ENCODE data around the gene OTULIN. TPM values are rescaled to one million over a fixed set of nuclear protein-coding genes. Genes with fewer than 3 reads are reported as not detected.

Gene OTULIN
- total RNA-seq, 2 experiments from 2014 or later: 28.7 to 45.6 TPM

DNA sequence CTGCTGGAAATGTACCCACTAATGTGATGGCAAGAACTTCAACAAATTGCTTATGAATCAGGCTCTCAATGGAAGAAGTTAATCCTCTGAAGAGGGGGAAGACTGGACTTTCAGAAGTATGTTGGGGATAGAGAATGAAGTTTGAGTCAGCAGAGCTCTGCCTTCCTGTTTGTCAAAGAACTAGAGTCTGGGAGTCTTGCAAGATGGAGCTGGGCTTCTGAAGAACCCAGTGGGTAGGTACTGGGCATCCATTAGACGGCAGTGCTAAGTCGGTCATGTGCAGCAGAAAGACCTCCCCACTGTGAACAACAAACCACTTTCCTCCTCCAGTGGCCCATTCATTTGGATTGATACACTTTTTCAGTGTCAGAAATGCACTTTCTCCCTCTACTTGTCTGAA, 34.6 kb downstream of the OTULIN start:
- Histone ChIP-seq H3K9me2 (ENCODE audit: insufficient read depth, low read length) (no peaks in the 10 kb centered on the region), H3K9me3 (ENCODE audit: low read length) (no peaks in the 10 kb centered on the region), H3K79me2 (ENCODE audit: insufficient read depth, low read depth, low read length) (no peaks in the 10 kb centered on the region), H3K4me2 (ENCODE audit: low read length) (no peak overlapping the region), H3K4me1 (ENCODE audit: insufficient read depth, low read length, poor library complexity, severe bottlenecking) (no peaks in the 10 kb centered on the region), H4K20me1 (ENCODE audit: insufficient read depth, low read length) (no peaks in the 10 kb centered on the region), H2AFZ (ENCODE audit: low read length) (no peak overlapping the region), H3K36me3 (ENCODE audit: insufficient read depth, low read length) (peaks cover 92% of the 10 kb centered on the region), H3K4me3 (ENCODE audit: low read depth, low read length, poor library complexity, severe bottlenecking) (no peak overlapping the region), H3K27ac (ENCODE audit: low read depth, low read length, poor library complexity, severe bottlenecking) (no peak overlapping the region)
- DNase-seq (ENCODE audit: low spot score): no peak
- TF ChIP-seq, protein P1, sequence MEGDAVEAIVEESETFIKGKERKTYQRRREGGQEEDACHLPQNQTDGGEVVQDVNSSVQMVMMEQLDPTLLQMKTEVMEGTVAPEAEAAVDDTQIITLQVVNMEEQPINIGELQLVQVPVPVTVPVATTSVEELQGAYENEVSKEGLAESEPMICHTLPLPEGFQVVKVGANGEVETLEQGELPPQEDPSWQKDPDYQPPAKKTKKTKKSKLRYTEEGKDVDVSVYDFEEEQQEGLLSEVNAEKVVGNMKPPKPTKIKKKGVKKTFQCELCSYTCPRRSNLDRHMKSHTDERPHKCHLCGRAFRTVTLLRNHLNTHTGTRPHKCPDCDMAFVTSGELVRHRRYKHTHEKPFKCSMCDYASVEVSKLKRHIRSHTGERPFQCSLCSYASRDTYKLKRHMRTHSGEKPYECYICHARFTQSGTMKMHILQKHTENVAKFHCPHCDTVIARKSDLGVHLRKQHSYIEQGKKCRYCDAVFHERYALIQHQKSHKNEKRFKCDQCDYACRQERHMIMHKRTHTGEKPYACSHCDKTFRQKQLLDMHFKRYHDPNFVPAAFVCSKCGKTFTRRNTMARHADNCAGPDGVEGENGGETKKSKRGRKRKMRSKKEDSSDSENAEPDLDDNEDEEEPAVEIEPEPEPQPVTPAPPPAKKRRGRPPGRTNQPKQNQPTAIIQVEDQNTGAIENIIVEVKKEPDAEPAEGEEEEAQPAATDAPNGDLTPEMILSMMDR (conservative IDR thresholded peaks at IDR 0.05; ENCODE audit: low read length): no peak
- no peak for TF ChIP-seq EZH2phosphoT487 (IDR thresholded peaks at IDR 0.05; ENCODE audit: borderline replicate concordance, low read depth, low read length)
- POLR2A ChIA-PET: no interaction called here
- no TSS peak for BruUV-seq (replicated peaks)
- CTCF ChIA-PET (ENCODE audit: unreplicated experiment): no interaction called here
- intact Hi-C loops (cut with micrococcal nuclease; ENCODE audit: unreplicated experiment): no loop called here

DNA sequence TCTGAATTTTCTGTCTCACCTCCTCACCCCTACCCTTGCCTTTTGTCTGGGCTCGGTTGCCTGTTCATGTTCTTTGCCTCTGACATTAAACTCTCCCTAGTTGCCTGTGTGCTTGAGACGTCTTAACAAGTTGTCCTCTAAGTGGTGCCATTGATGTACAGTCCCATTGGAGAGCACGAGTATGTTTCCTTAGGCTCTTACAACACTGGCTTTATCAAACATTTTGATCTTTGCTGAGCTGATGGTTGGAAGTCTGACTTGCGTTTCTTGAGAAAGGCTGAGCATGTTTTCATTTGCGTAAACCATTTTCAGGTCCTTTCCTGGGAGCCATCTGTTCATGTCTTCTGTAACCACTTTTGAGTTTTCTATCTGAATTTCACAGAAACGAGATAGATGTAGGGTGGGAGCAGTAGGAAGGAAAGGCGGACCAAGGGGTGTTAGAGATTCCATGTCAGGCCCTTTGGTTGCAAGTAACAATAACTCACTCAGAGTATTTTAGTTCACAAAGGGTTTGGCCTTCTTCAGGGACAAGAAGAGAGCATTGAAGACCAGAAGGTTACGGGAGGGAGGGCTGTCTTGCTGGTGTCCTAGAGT, 35.4 kb downstream of the OTULIN start:
- no peaks in the 10 kb centered on the region for H3K9me2 ChIP-seq (ENCODE audit: insufficient read depth, low read length)
- BruUV-seq (replicated peaks): no TSS peak
- TF ChIP-seq EZH2phosphoT487 (IDR thresholded peaks at IDR 0.05; ENCODE audit: borderline replicate concordance, low read depth, low read length): no peak
- TF ChIP-seq, protein P1 (conservative IDR thresholded peaks at IDR 0.05; ENCODE audit: low read length): no peak
- H3K27ac ChIP-seq (ENCODE audit: low read depth, low read length, poor library complexity, severe bottlenecking): no peak overlapping the region
- no peak overlapping the region for H3K4me3 ChIP-seq (ENCODE audit: low read depth, low read length, poor library complexity, severe bottlenecking)
- ChIA-PET CTCF (ENCODE audit: unreplicated experiment) (no interaction called here), POLR2A (no interaction called here)
- no peak for DNase-seq (ENCODE audit: low spot score)
- H4K20me1 ChIP-seq (ENCODE audit: insufficient read depth, low read length): no peaks in the 10 kb centered on the region
- H3K36me3 ChIP-seq (ENCODE audit: insufficient read depth, low read length): peaks cover 90% of the 10 kb centered on the region
- H3K4me2 ChIP-seq (ENCODE audit: low read length): no peak overlapping the region
- intact Hi-C loops (cut with micrococcal nuclease; ENCODE audit: unreplicated experiment): no loop called here
- H2AFZ ChIP-seq (ENCODE audit: low read length): no peak overlapping the region
- H3K79me2 ChIP-seq (ENCODE audit: insufficient read depth, low read depth, low read length): no peaks in the 10 kb centered on the region
- no peaks in the 10 kb centered on the region for H3K4me1 ChIP-seq (ENCODE audit: insufficient read depth, low read length, poor library complexity, severe bottlenecking)
- H3K9me3 ChIP-seq (ENCODE audit: low read length): no peaks in the 10 kb centered on the region

DNA sequence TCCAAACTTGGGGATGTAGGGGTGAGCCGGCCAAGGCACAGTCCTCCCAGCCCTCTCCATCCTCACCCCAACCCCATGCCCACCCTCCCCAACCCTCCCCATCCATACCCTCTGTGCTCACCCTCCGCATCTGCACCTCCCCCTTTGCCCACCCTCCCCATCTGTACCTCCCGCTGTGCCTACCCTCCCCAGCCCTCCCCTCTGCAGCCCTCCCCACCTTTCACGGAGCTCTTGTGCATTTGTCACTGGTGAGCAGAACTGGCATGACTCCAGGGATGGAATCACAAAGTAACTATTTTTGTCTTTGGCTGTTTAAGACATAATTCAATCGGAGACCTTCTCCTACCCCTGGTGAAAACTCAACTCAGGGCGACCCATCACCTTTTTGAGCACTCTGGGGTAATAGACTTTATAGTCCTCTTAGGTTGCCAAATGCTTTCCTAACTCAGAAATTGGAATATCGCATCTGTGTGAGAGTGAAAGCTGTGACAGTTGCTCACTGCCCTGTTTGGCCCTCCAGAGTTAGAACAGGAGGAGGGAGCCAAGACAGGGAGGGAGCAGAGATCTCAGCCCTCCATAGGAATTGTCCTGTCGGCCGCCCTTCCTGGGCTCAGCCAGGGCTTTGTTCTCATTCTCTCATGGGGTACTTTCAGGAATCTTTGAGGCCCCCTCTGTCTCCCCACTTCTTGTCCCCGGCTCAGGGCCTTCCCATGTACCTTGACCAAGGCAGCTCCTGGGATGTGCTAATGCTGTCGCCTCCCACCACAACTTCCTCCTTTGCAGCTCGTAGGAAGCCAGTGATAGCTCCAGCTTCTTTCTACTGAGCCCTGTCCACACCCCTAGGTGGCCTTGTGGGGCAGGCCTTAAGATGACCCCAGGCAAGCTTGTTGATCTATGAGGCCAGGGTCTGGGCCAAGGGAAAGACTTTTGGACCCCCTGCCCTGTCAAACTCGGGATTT, 36.2 kb downstream of the OTULIN start:
- Histone ChIP-seq H3K9me2 (ENCODE audit: insufficient read depth, low read length) (no peaks in the 10 kb centered on the region), H2AFZ (ENCODE audit: low read length) (no peak overlapping the region), H3K36me3 (ENCODE audit: insufficient read depth, low read length) (peaks cover 90% of the 10 kb centered on the region), H3K4me1 (ENCODE audit: insufficient read depth, low read length, poor library complexity, severe bottlenecking) (no peaks in the 10 kb centered on the region), H3K27ac (ENCODE audit: low read depth, low read length, poor library complexity, severe bottlenecking) (no peak overlapping the region), H4K20me1 (ENCODE audit: insufficient read depth, low read length) (no peaks in the 10 kb centered on the region), H3K9me3 (ENCODE audit: low read length) (no peaks in the 10 kb centered on the region), H3K79me2 (ENCODE audit: insufficient read depth, low read depth, low read length) (no peaks in the 10 kb centered on the region), H3K4me3 (ENCODE audit: low read depth, low read length, poor library complexity, severe bottlenecking) (no peak overlapping the region), H3K4me2 (ENCODE audit: low read length) (no peak overlapping the region)
- TF ChIP-seq, protein P1 (conservative IDR thresholded peaks at IDR 0.05; ENCODE audit: low read length): no peak
- TF ChIP-seq EZH2phosphoT487 (IDR thresholded peaks at IDR 0.05; ENCODE audit: borderline replicate concordance, low read depth, low read length): no peak
- no TSS peak for BruUV-seq (replicated peaks)
- DNase-seq (ENCODE audit: low spot score): no peak
- POLR2A ChIA-PET: no interaction called here
- CTCF ChIA-PET (ENCODE audit: unreplicated experiment): no interaction called here
- intact Hi-C loops (cut with micrococcal nuclease; ENCODE audit: unreplicated experiment): no loop called here
